Osteocyte (in vitro differentiated cells): ENCODE data around the gene SPAG16. TPM values are rescaled to one million over a fixed set of nuclear protein-coding genes. Genes with fewer than 3 reads are reported as not detected.

ENCODE experiments used
- DNase-seq: peaks from one replicate; pipeline ENCODE4 v3.0.0; 2021; ENCODE audit warnings: mixed read lengths; ENCODE audit not compliant: unreplicated experiment; ENCODE audit errors: extremely low spot score
- H3K27ac Mint-ChIP-seq: one replicate; pipeline ENCODE4 v1.8.0; 2021; ENCODE audit warnings: mild to moderate bottlenecking, mixed read lengths; ENCODE audit not compliant: unreplicated experiment
- H3K27me3 Mint-ChIP-seq: one replicate; pipeline ENCODE4 v1.8.0; 2021; ENCODE audit warnings: mixed read lengths; ENCODE audit not compliant: unreplicated experiment
- H3K36me3 Mint-ChIP-seq: one replicate; pipeline ENCODE4 v1.8.0; 2021; ENCODE audit warnings: mixed read lengths; ENCODE audit not compliant: unreplicated experiment
- H3K4me1 Mint-ChIP-seq: one replicate; pipeline ENCODE4 v1.8.0; 2021; ENCODE audit warnings: mixed read lengths; ENCODE audit not compliant: unreplicated experiment
- H3K4me3 Mint-ChIP-seq: one replicate; pipeline ENCODE4 v1.8.0; 2021; ENCODE audit warnings: mild to moderate bottlenecking, moderate library complexity, mixed read lengths; ENCODE audit not compliant: unreplicated experiment
- H3K9me3 Mint-ChIP-seq: one replicate; pipeline ENCODE4 v1.8.0; 2021; ENCODE audit warnings: mixed read lengths; ENCODE audit not compliant: unreplicated experiment
- total RNA-seq: library from RNA; stranded (reverse); gene quantifications from 2 replicates; pipeline ENCODE4 v1.2.1, GENCODE V29; 2021
- TF ChIP-seq, protein P1 (sequence below): fragments of 200-600 bp; sonication (generic); IDR thresholded peaks from 2 replicates; pipeline ENCODE4 v1.5.0; 2021; ENCODE audit warnings: antibody characterized with exemption, mild to moderate bottlenecking, moderate library complexity

Gene SPAG16
- total RNA-seq, 1 donor from 2014 or later: 20.7 TPM

DNA sequence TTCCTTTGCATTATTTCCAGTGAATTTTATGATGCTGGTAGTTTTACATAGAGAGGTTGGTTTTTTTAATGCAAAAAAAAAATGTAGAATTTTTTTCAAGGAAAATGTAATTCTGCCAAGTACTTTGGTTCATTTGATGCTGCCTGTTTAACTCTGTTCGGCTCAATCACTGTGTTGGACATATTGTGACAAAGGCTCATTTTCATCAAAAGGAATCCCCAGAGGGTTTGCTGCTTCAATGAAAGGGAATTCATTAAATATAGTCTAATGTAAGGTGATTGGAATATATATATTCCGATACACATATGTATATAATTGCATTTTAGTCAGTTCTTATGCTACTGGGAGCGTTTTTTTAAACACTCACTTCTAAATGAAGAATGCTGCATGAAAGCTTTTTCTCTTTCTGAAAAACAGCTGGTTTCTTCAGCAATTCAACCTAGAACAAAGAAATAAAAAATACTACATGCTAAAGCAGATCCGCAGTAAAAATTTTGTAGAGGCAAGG is 812.0 kb downstream of the SPAG16 start:
- no peaks in the 10 kb centered on the region for H3K4me1 Mint-ChIP-seq
- H3K27ac Mint-ChIP-seq: no peak overlapping the region
- DNase-seq: no peak
- no peak overlapping the region for H3K4me3 Mint-ChIP-seq
- H3K9me3 Mint-ChIP-seq: no peaks in the 10 kb centered on the region
- H3K36me3 Mint-ChIP-seq: no peaks in the 10 kb centered on the region
- TF ChIP-seq, protein P1, sequence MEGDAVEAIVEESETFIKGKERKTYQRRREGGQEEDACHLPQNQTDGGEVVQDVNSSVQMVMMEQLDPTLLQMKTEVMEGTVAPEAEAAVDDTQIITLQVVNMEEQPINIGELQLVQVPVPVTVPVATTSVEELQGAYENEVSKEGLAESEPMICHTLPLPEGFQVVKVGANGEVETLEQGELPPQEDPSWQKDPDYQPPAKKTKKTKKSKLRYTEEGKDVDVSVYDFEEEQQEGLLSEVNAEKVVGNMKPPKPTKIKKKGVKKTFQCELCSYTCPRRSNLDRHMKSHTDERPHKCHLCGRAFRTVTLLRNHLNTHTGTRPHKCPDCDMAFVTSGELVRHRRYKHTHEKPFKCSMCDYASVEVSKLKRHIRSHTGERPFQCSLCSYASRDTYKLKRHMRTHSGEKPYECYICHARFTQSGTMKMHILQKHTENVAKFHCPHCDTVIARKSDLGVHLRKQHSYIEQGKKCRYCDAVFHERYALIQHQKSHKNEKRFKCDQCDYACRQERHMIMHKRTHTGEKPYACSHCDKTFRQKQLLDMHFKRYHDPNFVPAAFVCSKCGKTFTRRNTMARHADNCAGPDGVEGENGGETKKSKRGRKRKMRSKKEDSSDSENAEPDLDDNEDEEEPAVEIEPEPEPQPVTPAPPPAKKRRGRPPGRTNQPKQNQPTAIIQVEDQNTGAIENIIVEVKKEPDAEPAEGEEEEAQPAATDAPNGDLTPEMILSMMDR: no peak
- no peaks in the 10 kb centered on the region for H3K27me3 Mint-ChIP-seq

GRCh38 chr2:214098811-214099210 is 814.5 kb downstream of the SPAG16 start:
- no peak for DNase-seq
- TF ChIP-seq, protein P1: no peak
- Mint-ChIP-seq H3K27me3 (no peaks in the 10 kb centered on the region), H3K27ac (no peak overlapping the region), H3K9me3 (no peaks in the 10 kb centered on the region), H3K4me1 (peaks cover 7% of the 10 kb centered on the region), H3K4me3 (no peak overlapping the region), H3K36me3 (no peaks in the 10 kb centered on the region)

DNA sequence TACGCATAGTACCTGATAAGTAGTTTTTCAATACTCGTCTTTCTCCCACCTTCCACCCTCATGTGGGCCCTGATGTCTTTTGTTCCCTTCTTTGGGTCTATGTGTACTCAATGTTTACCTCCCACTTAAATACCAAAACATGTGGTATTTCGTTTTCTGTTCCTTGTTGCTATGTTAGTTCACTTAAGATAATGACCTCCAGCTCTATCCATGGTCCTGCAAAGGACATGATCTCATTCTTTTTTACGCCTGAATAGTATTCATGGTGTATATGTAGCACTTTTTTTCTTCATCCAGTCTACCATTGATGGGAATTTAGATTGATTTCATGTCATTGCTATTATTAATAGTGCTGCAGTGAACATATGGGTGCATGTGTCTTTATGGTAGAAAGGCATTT is 816.2 kb downstream of the SPAG16 start:
- H3K27ac Mint-ChIP-seq: no peak overlapping the region
- peaks cover 12% of the 10 kb centered on the region for H3K4me1 Mint-ChIP-seq
- H3K9me3 Mint-ChIP-seq: no peaks in the 10 kb centered on the region
- no peaks in the 10 kb centered on the region for H3K27me3 Mint-ChIP-seq
- no peak for DNase-seq
- H3K36me3 Mint-ChIP-seq: no peaks in the 10 kb centered on the region
- TF ChIP-seq, protein P1: no peak
- no peak overlapping the region for H3K4me3 Mint-ChIP-seq

DNA sequence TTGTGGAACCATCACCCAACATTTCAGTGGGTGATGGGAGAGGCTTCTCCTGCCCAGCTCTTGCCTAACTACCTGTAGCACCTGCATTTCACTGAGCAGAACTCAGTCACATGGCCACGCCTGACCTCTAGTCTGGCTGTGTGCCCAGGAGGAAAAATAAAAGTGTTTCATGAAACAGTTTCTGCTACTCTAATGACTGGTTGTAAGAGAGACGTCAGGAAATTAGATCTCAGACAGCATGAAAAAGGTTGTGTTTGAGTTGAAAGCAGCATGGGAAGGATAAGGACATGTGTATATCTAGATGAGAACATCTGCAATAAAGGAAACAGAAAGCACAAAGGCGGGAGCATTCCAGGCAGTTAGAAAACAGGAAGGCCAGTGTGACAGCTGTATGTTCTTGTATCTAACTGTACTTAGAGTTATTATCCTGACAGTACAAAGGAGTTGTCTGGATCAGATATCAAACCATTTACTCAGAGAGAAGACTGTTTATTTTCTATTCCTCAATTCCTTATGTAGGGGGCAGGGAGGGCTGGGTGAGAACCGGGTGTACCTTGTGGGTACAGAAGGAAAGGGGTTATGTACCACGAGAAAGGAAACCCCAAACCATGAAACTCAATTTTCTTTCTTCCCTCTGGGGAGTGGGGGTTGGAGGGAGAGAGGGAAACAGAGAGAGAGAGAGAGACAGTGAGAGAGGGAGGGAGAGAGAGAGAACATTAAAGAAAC is 819.2 kb downstream of the SPAG16 start:
- H3K4me1 Mint-ChIP-seq: peaks cover 12% of the 10 kb centered on the region
- no peak overlapping the region for H3K4me3 Mint-ChIP-seq
- no peak for DNase-seq
- no peaks in the 10 kb centered on the region for H3K9me3 Mint-ChIP-seq
- no peaks in the 10 kb centered on the region for H3K36me3 Mint-ChIP-seq
- TF ChIP-seq, protein P1: no peak
- H3K27me3 Mint-ChIP-seq: no peaks in the 10 kb centered on the region
- peak overlapping the region; percentile 1 for H3K27ac Mint-ChIP-seq

- no peak overlapping the region for H3K27ac Mint-ChIP-seq
- H3K4me3 Mint-ChIP-seq: no peak overlapping the region
- no peaks in the 10 kb centered on the region for H3K27me3 Mint-ChIP-seq
- no peak for DNase-seq
- TF ChIP-seq, protein P1: no peak
- H3K9me3 Mint-ChIP-seq: no peaks in the 10 kb centered on the region
- peaks cover 12% of the 10 kb centered on the region for H3K4me1 Mint-ChIP-seq
- H3K36me3 Mint-ChIP-seq: no peaks in the 10 kb centered on the region
These were observed 820.0 kb downstream of the SPAG16 start for GRCh38 chr2:214104219-214104618.
